GM18507 (cell line): ENCODE data around the gene MARCKS.
"Not testable (repeated sequence)": the region's sequence is repeated elsewhere in the genome, so short reads cannot be mapped to it uniquely, and the experiment has no call there.

Experiments
- DNase-seq: peaks from one replicate; pipeline ENCODE4 v3.0.0; 2011; ENCODE audit warnings: low read depth; ENCODE audit not compliant: insufficient read length; ENCODE audit errors: extremely low spot score
- FAIRE-seq: peaks from 2 replicates; lab custom pipeline; 2011; peaks lifted over from hg19 to GRCh38; lab: Jason Lieb, UNC

MARCKS gene

DNA sequence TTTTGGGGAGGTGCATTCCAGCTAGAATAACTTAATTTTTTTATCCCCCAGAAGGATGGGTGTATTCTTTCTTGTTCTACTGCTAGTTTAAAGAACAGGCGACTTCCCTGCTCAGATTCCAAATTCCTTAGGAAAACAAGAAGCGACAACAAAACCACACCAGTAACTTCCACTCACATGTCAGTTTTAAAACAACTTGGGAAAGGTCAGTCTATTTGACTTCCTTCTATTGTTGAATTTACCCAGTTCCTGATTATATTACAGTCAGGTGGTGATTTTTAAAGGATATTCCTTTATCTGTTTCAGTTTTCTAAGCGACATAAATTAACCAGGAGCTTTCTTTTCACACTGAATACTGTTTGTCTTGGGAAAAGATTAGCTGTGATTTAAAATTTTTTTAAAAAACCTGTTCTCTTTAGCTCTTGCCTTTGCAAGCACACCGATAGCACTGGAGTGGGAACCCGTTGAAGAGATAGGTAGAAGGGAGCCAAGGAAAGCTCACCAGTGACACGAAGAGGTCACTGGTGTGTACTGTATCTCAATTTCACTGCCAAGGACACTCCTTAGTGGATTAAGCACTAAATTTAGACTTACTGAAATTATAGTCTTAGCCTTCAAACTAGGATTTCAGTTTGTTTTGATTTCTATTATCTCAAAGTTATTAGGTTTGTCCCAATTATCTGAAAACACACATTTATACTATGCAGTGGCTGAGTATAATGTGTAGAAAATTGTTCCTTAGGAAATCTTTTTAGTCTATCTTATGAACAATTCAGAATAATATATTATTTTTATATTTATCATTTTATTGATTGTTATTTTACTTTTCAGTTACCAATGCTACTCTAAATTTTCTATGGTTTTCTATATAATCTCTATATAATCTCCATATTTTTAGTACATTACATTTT, 22.3 kb downstream of the MARCKS start:
- DNase-seq, result no peak
- FAIRE-seq, result peak; percentile 89

DNA sequence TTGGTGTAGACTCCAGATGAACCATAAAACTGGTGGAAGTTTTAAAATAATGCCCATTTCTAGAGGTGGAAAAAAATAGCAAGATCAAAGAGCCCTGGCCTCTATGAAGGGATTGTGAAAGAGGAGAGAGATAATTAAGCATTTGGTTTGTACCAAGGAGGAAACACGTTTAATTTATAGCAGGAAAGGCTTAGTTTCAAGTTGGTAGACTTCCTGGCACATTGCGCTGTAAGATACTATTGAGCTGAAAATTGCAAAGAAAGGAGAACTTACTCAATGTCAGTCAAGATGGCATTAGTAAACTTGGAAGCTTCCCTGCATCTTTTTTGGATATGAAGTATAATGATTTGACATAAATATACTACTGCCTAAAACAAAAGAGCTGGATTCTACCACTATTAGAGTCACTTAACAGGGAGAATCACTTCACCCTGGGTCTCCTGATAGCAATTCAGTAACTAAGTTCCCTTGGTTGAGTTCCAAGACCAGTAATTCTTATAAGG, 24.4 kb downstream of the MARCKS start:
- DNase-seq (no peak), FAIRE-seq (no peak)

DNA sequence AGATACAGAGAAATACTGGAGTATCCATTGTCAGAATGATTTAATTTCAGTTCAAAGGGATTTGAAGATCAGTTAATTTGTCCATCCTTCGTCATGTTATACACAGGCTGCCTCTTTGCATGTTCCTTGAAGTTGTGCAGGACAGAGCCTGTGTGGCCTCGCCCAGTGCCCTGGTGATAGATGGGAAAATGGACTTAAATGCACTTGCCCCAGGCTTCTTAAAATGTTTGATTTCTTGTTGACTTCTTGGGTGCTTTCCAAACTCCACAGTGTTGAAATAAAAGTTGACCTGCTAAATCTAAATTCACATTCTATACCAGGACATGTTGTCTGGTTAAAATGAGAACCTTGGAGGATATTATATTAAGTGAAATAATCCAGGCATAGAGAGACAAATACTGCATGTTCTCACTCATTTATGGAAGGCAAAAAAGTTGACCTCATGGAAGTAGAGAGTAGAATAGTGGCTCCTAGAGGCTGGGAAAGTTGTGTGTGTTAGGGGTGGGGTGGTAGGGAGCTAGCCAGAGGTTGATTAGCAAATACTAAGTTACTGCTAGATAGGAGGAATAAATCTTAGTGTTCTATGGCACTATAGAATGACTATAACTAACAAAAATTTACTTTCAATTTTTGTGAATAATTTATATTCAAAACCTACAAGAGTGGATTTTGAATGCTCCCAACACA, 25.3 kb downstream of the MARCKS start:
- FAIRE-seq, result no peak
- no peak for DNase-seq

DNA sequence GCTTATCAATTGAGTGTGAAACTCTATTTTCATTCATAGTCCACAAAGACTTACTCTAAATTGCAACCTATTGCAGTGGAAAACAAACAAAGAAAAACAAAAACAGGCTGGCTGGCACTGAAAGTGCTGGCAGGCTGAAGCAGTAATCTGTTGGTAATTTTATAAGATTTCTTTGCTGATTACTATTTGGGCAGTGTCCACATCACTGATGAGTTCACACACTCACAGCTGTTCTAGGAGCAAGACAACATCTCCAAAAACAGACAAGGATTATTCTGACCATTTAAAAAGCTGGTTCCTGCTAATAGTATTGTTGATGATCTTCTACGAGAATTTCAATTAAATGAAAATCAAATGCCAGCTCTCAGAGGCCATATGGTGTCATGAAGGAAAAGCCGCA, 26.9 kb downstream of the MARCKS start:
- FAIRE-seq, result no peak
- no peak for DNase-seq

DNA sequence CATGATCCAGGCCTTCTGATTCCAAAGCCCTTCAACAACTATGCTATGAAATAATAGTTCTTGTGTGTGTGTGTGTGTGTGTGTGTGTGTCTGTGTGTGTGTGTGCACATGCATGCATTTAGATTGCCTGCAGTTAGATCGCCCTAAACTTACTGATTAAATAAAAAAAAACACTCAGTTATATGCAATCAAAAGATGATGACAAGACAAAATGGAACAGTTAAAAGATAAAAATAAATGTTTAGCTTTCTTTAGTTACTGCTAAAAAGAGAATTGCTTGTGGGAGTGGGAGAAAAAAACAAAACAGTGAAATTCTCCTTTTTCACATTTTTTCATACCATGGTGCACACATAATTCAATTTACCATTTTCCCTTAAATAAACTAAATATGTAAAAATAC, 29.4 kb downstream of the MARCKS start:
- DNase-seq, result no peak
- no peak for FAIRE-seq

DNA sequence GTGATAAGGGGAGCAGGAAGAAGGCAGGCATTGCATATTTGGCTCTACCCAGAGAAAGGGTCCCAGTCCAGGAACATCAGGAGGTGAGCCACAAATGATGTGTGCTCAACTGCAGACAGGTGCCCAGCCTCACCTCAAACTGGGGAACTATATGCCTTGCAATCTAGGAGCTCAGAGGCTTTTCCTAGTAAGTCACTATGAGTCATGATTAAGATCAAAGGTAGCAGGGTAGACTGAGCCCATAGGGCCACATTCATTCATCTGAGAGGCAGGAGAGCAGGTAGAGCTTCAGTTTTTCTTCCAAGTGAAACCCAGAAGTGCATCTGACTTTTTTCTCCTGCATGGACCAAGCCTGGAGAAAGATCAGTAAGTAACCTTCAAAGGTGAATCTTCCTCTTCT, 31.3 kb downstream of the MARCKS start:
- DNase-seq (no peak), FAIRE-seq (no peak)

DNA sequence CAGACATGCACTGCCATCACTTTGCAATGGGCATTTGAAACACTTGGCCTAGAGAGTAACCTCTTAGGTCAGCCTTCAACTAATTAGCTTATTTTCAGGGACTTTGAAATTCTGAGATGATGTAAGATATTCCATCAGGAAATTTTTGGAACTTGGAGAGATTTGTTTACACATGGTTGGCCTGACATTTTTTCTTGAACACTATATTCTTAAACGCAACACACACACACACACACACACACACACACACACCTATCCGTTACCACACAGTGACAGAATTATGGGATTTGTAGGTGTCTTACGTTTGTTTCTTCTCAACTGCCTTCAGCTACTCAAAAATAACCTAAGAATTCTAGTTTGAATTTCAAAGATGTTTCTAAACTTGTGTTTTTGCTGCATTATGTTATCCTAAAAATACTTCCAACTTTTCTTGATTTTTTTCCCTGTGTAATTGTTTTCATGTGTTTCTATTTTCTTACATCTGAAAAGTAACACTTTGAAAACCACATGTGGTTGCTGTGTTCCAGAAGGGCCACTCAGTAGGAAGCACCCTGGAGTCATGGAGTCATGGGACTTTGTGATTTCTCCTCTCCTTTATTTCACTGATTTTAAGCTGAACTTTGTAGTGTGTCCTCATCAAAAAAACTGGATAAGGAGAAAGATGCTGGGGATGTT, 31.9 kb downstream of the MARCKS start:
- FAIRE-seq (no peak), DNase-seq (no peak)

DNA sequence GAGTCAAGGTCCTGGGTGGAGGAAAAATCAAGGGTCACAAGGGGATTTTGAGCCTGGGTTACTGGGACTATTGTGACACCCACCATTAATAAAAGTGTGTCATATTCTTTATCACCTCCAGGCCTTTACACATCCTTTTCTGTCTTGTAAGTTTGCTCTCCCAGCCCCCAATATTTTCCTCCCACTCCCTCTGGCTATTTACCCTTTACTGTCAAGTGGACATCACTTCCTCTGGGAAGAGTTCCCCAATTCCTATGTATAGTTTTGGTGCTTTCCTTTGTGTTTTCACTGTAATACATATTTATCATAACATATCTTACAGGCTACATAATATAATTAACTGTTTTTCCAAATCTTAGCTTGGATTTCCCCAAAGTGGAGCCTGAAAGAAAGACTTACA, 36.3 kb downstream of the MARCKS start:
- no peak for DNase-seq
- FAIRE-seq, result no peak

DNA sequence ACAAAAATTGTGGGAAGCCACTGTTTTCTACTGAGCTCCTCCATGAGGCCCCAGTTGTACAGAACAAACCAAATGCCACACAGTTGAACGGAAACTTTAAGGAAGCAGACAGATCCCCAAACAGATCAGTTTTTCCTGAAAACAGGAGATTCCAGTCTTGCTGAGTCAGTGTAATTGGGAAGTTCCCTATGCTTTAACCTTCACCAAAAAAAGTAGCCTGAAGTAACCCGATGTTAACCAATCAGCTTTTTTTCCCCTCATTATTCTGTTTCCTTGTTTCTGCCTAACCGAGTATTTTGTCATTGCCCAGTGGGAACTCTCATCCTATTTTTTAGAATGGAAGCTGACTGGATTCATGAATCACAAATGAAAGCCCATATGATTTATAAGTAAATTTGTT, 36.7 kb downstream of the MARCKS start:
- FAIRE-seq (no peak), DNase-seq (no peak)

DNA sequence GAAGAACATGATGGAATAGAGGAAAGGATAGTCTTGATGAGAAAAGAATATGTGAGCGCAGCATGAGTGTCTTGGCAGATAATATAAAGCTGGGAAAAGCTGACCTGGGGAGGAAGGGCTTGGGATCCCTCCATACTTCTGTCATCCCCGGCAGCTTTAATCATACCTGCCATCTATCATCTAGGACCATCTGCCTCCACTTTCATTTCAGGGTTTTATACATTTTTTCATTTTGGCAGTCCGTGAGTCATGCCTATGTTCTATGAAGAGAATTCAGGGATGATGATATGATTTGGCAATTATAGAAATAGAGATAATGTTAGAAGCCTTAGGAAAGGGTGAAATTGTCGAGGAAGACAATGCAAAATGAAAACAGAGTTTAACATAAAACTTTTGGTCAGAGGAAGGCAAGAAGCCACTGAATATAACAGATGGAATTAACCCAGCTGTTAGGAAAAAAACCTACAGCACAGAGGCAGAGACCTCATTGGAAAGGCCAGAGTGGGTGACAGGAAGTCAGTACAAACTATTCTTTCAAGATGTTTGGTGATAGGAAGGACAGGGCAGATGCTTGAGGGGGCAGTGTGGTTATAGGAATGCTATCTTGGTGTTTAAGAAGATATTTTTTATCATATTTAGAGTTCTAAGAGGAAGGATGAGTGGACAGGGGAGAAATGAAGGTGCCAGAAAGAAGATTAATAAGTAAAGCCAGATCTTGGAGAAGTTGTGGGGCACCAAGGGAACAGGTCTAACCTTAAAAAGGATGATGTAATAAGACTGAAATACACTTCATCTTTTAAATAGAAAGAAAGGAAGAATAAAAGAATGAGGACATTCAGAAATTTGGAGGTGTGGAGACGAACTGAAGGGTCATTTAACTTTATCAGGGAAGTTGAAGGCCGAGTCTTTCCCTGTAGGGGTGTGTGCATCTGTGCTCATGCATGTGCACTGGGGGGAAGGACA, 37.8 kb downstream of the MARCKS start:
- FAIRE-seq (no peak), DNase-seq (no peak)

DNA sequence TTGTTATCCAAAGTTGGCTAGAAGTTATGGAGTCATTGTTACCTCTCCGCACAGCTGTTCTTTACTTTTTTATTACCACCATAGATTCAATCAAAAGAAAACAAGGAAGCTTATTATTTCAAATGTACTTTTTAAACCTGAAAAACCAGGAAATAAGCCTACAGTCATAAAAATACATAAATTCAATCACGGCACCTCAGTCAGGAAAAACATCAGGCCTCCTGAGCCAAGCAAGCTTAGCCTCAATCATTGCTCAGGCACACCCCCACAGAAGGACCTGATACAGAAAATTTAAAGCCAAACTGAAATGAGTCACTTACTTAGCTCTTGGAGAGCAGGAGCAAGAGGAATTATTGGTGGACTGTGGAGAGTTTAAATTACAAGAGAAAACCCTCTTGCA, 44.3 kb downstream of the MARCKS start:
- DNase-seq, result no peak
- no peak for FAIRE-seq

DNA sequence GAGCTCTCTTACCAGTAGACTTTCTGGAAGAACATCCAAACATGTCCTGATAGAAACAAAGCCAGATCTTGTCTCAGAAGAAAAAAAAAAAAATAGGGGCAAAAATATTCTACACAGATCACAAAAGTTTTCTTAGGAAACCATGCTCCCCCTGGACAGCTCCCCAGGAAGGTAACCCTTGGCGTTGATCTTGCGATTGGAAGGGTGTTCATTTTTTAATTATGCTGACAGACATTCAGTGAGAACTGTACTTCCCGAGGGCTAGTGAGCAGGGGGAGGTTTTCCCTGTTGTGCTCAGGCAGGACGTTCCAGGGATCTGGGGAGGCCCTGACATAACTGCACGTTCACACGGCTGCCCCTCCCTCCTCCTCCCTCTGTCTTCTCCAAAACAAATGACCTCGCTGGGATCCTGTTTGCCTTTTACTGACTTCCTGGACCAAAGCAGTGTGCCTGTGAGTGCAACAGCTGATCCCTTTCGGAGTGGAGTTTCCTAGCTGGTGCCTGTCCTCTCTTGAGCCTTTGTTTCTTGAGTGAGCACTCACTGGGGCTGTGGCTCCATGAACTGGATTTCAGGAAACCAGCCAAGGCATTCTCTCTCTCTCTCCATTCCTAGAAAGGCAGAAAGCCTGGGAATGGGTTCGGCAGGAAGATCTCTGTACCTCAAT, 46.7 kb downstream of the MARCKS start:
- DNase-seq (no peak), FAIRE-seq (no peak)

DNA sequence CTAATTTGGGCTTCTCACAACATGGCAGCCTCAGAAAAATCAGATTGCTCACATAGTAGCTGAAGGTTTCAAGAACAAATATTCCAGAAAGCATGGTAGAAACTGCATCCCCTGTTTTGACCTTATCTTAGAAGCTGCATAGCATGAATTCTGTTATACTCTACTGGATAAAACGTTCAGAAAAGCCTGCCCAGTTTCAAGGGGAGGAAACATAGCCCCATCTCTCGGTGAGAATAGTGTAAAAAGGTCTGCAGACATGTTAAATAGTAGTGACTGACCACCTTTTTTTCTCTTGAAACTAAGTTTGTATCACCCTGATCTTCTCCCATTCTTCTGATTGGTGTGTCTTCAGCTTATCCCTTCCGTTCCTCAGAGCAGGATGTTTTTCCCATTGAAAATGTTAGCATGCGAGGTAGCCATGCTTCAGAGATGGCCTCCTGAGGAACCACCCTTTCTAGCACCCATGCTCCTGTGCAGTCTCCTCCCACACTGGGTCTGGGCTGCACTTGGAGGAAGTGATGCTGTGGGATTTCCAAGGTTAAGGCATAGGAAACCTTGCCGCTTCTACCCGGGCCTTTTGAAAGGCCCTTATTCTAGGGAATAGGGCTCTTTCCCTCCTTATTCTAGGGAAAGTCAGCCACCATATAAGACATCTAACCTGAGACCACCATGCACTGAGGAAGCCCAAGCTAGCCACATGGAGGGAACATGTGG, 50.1 kb downstream of the MARCKS start:
- DNase-seq (no peak), FAIRE-seq (no peak)

DNA sequence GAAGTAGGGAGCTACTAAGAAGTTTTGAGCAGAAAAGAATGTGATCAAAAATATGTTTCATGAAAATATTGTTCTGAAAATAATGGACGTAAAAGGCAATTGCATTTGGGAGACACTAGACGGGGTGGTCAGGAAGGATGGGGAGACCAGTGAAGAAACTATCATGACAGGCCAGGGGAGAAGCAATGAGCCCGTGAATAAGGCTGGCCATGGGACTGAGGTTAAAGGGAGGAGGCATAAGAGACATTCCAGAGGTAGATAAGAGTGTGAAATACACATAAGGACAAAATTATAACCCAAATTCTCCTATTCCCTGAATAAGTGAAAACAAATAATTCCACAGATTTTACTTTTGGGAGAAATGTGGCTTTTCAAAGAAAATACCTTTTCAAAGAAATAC, 51.7 kb downstream of the MARCKS start:
- DNase-seq (no peak), FAIRE-seq (no peak)

DNA sequence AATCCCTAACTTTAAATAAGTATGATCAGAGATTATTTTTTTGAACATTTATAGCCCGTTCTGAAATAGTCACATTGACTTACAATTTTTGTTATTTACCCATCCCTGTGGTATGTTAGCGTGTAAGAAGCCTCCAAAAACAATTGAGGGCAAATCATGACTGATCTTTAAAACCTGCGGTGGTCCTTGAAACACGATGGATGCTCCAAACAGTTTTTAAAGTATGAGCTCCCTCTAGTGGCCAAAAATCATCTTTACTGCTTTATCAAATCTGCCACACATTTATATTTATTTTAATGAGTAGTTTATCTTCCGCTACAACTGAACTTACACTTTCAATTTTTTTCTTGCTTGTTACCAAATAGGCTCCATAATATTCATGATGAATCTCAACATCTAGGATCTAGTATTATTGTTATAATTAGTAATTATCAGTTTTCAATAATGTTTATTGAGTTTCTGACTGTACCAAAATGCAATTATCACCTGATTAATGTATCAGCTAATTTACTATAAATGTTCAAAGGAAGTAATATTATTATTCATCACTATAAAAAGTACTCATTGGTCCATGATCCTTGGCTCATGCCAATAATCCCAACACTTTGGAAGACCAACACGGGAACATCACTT, 52.2 kb downstream of the MARCKS start:
- DNase-seq (peak; percentile 14), FAIRE-seq (peak; percentile 80)

DNA sequence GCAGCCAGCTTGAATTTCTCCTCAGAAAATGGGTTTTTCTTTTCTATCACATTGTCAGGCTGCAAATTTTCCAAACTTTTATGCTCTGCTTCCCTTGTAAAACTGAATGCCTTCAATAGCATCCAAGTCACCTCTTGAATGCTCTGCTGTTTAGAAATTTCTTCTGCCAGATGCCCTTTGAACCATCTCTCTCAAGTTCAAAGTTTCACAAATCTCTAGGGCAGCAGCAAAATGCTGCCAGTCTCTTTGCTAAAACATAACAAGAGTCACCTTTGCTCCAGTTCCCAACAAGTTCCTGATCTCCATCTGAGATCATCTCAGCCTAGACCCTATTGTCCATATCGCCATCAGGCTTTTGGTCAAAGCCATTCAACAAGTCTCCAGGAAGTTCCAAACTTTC, 53.1 kb downstream of the MARCKS start:
- not testable (repeated sequence) for DNase-seq, FAIRE-seq
